HG02759 (cell line): ENCODE results near the gene AQP6.
"Not testable (repeated sequence)": the region's sequence is repeated elsewhere in the genome, so short reads cannot be mapped to it uniquely, and the experiment has no call there.

ENCODE experiments used
- ATAC-seq: cut with Tn5 transposase; IDR thresholded peaks from one replicate; pipeline ENCODE4 v1.9.1; 2021; ENCODE audit warnings: mild to moderate bottlenecking, moderate library complexity; ENCODE audit not compliant: unreplicated experiment

The AQP6 gene

GRCh38 chr12:49969027-49969426 lies 3.7 kb upstream of the AQP6 start:
- no peak for ATAC-seq

DNA sequence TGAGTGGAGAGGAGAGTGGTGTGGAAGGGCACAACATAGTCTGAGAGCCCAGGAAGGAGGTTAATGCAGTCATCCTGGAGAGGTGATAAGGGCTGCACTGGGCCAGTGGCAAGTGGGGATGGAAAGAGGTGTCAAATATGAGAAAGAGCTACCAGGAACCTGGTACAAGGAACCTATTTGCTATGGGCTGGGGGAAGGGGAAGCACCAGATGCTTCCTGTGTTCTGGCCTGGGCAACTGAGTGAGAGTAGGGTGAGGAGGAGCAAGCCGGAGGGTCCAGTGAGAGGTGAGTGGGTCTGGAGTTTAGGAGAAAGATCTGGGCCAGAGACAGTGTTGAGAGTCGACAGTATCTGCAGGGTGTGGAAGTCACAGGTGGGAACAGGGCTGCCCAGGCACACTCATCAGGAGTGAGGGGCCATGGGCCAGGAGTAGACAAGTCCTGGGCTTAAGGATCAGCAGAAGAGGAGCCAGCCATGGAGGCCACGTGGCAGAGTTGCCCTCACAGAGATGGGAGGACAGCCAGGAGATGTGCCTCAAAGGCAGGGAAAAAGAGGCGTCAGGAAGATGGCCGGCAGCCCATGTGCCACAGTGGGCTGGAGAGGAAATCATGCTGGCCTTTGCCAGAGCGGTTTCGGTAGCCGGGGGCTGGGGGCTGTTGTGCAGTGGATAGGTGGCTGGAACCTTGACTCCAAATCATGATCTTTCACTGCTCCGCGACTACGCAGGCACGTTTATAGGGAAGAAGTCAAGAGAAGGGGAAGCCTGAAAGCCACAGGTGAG lies 2.9 kb upstream of the AQP6 start:
- ATAC-seq, result no peak

DNA sequence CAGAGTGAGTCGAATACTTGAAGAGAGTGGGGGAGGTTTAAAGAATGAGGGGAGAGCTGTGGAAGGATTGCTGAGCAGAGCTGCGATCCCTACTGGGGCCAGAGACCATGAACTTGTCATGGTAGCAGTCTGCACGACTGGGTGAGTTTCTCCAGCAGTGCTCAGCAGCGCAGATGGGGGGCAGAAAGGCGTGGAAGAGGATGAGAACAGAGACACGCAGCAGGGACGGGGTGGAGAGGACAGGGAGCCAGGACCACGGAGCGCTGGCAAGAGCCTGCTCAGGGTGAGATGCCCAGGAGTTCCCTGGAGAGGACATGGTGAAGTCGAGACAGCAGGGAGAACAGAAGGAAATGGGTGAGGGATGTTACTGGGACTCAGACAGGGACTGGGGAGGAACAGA lies 2.1 kb upstream of the AQP6 start:
- no peak for ATAC-seq

DNA sequence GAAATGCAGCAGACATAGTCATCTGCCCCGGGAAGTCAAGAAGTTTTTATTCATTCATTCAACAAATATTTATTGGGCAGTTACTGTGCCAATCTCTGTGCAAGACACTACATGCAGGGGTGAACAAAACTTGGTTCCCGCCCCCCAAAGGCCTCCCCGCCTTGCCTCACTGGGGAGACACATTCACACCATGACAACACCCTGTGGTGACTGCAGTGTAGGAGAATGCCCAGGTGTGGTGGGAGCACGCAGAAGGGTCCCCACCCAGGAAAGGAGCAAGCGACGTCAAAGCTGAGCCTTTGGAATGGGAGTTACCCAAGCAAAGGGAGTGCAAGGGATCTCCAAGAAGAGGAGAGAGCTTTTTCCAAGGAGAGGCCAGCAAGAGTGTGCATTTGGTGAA lies 1.6 kb upstream of the AQP6 start:
- ATAC-seq, result no peak

DNA sequence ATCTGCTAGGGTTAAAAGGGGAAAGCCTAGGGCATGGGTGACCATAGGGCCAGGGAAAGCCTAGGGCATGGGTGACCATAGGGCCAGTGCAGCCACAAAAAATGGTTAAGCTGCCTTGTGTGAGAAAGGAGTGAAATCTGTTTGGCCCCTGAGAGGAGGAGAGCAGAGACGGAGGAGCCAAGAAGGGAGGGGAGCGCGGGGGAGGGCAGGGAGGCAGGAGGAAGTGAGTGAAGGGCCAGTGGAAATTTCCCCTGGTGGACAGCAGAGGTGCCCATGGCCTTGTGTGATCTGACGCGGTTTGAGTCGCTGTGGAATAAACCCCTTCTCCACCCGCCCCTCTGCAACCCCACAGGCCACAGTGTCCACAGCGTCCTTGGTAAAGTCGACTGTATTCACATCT lies 618 bp upstream of the AQP6 start:
- no peak for ATAC-seq

DNA sequence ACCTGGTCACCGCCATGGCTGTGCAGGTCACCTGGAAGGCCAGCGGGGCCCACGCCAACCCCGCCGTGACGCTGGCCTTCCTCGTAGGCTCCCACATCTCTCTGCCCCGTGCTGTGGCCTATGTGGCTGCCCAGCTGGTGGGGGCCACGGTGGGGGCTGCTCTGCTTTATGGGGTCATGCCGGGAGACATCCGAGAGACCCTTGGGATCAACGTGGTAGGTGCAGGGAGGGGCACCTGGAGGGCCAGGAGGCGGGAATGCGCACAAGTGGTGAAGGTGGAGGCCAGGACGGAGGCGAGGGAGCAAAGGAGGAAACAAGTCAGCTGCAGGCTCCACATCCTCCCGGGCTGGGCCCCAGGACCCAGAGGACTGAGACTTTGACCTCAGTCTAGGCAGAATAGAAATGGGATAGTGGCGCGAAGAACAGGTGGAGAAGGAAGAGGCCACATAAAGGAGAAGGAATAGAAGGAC lies 649 bp downstream of the AQP6 start:
- no peak for ATAC-seq

DNA sequence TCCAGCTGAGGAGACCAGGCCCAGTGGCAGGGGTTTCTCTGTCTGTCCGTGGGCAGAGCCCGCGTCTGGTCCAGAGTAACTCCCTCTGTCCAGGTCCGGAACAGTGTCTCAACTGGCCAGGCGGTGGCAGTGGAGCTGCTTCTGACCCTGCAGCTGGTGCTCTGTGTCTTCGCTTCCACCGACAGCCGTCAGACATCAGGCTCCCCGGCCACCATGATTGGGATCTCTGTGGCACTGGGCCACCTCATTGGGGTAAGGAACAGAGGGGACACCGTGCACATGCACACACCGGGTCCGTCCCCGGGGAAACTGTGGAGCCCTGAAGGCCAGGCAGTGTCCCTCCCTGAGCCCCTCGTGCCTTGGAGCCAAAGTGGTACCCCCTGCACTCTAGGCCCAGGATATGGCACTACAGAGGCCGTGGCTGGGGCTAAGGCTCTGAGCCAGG lies 1.5 kb downstream of the AQP6 start:
- ATAC-seq, result no peak

GRCh38 chr12:49974677-49975317 lies 2.0 kb downstream of the AQP6 start:
- ATAC-seq, result no peak

- ATAC-seq, result no peak
These were observed 2.6 kb downstream of the AQP6 start for GRCh38 chr12:49975318-49975761.

GRCh38 chr12:49976557-49976956 lies 3.8 kb downstream of the AQP6 start:
- no peak for ATAC-seq

GRCh38 chr12:49978125-49978524 lies 5.4 kb downstream of the AQP6 start:
- no peak for ATAC-seq

DNA sequence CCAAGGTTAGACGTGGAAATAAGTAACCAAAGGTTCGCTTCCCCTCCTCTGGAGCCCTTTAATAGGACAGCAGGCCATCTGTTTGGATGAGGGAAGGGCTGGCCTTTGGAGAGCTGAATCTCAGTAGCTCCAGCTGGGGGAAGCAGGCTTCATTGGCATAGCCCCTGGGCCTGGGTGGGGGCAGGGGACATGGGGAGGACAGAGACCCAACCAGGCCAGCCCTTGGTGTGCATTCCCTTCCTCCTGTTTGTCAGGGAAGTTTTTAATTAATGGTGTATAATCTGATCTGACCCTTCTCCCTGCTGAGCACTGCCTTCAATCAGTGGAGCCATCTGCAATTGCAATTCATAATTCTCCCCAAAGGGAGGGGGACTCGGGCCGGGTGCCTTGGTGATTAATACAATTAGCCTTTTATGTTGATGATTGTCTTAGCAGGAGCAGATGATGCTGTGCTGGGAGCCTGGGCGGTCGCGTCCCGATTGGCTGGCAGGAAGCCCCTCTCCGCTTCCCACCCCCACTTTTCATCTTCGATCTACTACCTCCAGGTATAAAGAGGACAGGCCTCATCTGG lies 6.4 kb downstream of the AQP6 start:
- ATAC-seq, result no peak

- no peak for ATAC-seq
These were observed 7.0 kb downstream of the AQP6 start for GRCh38 chr12:49979791-49980190.

DNA sequence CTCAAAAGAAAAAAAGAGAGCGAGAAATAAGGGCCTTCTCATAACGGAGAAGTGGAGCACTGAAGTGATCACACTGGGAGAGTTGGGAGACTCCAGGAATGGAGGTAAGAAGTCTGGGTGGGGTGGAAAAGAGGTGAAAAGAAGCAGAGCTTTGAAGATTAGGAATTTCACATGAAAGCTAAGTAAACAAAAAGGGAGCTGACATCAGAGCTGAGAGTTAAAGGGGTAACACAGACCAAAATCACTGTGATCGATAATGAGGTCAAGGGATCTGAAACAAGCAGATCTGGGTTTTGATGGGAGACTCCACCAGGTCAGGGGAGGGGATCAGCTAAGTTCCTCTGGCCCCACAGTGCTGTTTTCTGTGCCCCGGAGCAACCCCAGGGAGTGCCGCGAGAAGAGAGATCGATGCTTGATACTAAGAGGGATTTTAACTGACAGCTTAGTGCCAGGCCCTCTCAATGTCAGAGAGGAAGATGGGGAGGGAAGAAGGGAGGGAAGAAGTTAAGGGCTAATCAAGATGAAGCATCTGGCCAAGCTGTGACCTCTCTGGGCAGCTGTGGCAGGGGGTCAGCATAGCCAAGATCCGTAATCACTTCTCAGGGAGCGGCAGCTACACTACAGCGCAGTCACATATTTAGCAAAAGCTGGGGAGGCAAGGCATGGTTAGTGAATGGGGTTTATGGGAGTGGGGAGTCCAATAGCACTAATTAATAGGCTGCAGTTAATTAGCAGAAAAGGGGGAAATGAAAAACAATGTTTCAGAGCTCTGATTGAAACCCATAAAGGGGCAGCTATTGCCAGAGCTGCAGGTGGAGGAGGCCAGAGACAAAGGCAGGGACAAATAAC lies 8.0 kb downstream of the AQP6 start:
- ATAC-seq, result no peak

- no peak for ATAC-seq
These were observed 9.7 kb downstream of the AQP6 start for GRCh38 chr12:49982246-49983087.

GRCh38 chr12:49983892-49984291 lies 11.1 kb downstream of the AQP6 start:
- no peak for ATAC-seq

DNA sequence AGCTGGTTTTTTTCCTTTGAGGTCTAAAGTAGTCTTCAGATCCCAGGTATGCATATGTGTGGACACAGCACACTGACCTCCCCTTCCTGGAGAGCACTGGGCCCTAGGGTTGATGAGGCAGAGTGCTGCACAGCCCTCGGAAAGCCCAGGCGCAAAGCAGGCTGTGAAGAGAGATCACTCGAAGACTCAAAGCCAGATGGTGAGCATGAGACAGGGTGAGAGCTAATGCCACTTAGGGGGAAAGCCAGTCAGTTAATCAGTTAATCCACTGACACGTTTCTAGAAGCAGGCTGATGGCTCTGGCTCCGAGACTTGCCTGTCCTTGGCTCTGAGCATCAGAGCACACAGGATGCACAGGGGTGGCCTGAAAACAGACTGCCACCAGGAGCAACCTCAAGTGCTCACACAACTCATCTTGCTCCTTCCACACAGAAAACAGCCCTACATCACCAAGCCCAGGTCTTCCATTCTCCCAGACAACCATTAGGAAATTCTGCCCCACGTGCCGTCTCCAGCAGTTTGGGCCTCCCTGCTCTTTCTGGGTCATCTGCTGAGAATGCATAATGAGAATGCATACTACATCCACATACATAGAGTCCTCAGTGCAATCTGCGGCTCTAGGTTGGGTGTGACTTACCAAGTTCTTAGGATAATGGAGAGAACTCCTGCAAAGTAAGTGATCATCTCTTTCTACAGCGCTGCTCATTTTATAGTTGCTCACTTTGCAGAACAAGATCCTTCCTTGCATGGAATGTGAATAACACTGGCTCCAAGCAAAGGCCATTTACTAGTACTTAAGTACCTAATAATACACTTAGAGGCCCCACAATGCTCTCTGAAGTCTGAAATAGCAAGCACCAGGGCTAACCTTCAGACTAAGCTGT lies 12.0 kb downstream of the AQP6 start:
- ATAC-seq, result no peak

DNA sequence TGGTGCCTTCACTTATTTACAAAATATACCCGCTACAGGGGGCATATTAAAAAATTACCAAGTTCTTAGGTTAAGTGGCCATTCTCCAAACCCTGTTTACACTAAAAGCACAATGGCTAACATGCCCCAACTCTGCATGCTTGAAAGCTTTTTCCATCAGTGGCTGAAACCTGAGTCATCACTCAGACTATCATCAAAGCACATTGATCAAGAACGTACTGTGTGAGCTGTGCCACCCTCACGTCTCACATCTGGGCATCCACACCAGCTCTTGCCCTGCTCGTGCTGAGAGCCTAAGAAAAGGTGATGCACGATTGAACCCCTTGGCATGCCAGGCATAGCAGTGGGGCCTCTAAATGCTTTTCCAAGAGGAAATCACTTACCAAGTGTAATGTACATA lies 13.2 kb downstream of the AQP6 start:
- ATAC-seq, result no peak

- ATAC-seq, result not testable (repeated sequence)
These were observed 13.7 kb downstream of the AQP6 start for GRCh38 chr12:49986476-49986875.
